Measurements from ENCODE around the gene SOX18. TPM values are rescaled to one million over a fixed set of nuclear protein-coding genes. Genes with fewer than 3 reads are reported as not detected.
A peak's percentile ranks its signal among the peaks of the same experiment; 100 is the strongest.

SOX18 gene
- total and polyA plus RNA-seq, 2 of the 8 experiments (the other 6 are each of a cell fraction or from before 2014, with no cell fraction given), result 0.09 TPM; not detected in 1

GRCh38 chr20:64041781-64042053, 7.7 kb downstream of the SOX18 start:
- Histone ChIP-seq H2BK5ac (ENCODE audit: low read depth, low read length) (no peak overlapping the region), H3K4me1 (replicated peaks in 1 of 4; ENCODE audit: control insufficient read depth in 3 of 4, insufficient read depth in 4 of 4, low read length in 3 of 4) (peaks cover 0 to 25% (median 9%) of the 10 kb centered on the region in 4 experiments; a peak in 6 of 7 replicates), H3K79me1 (ENCODE audit: low read depth, low read length) (no peaks in the 10 kb centered on the region), H3K4me3 (ENCODE audit: extremely low read depth in 1 of 4, insufficient read depth in 2 of 4, low read depth in 3 of 4, low read length in 4 of 4) (peak overlapping the region in 1 of 4 experiments; percentile 66; a peak in 2 of 8 replicates), H3K27ac (ENCODE audit: low read depth, low read length) (no peak overlapping the region), H3K23me2 (ENCODE audit: low read depth, low read length) (peaks cover 3% of the 10 kb centered on the region; the same call in 1 of the 2 replicates), H3K23ac (ENCODE audit: insufficient read length) (no peak overlapping the region), H3K4ac (replicated peaks; ENCODE audit: insufficient read length, low read depth, low read length) (no peak overlapping the region), H3K18ac (ENCODE audit: extremely low read depth, low read length) (no peak overlapping the region), H2BK12ac (ENCODE audit: low read depth, low read length) (peak overlapping the region; percentile 68; the same call in 1 of the 2 replicates), H3K79me2 (ENCODE audit: control insufficient read depth in 1 of 2, insufficient read depth in 2 of 2, low read length in 2 of 2) (no peaks in the 10 kb centered on the region), H2BK20ac (ENCODE audit: low read length) (no peak overlapping the region; the same call in 1 of the 2 replicates), H3K14ac (ENCODE audit: insufficient read length) (no peak overlapping the region), H3K4me2 (ENCODE audit: insufficient read depth in 1 of 2, low read depth in 2 of 2, low read length in 2 of 2) (peak overlapping the region; percentile 63 to 74; a peak in 3 of 4 replicates), H4K5ac (ENCODE audit: insufficient read length, low read depth, low read length) (no peak overlapping the region), H3K9me3 (ENCODE audit: insufficient read depth in 2 of 2, low read depth in 1 of 2, low read length in 1 of 2) (no peaks in the 10 kb centered on the region), H2AFZ (ENCODE audit: low read length) (no peak overlapping the region), H4K8ac (ENCODE audit: extremely low read depth, insufficient read depth, low read length) (0 out of 2 replicates have a peak overlapping the region, but pooled peaks have one; percentile 29), H3K56ac (replicated peaks; ENCODE audit: insufficient read length, low read depth, low read length) (no peak overlapping the region), H3K27me3 (replicated peaks in 1 of 4; ENCODE audit: control insufficient read depth in 3 of 4, extremely low read depth in 1 of 4, insufficient read depth in 3 of 4, low read length in 3 of 4) (peaks cover 23 to 81% (median 67%) of the 10 kb centered on the region in 4 experiments), H3K9ac (replicated peaks in 1 of 4; ENCODE audit: extremely low read depth in 1 of 4, low read depth in 3 of 4, low read length in 3 of 4) (no peak overlapping the region), H4K20me1 (replicated peaks in 1 of 2; ENCODE audit: control insufficient read depth in 1 of 2, insufficient read depth in 2 of 2, low read length in 2 of 2) (no peaks in the 10 kb centered on the region), H2BK120ac (replicated peaks; ENCODE audit: low read depth, low read length) (no peak overlapping the region), H4K91ac (replicated peaks; ENCODE audit: insufficient read length, low read length) (no peak overlapping the region), H2BK15ac (ENCODE audit: low read length) (peak overlapping the region; percentile 16; the same call in 1 of the 2 replicates), H2AK5ac (ENCODE audit: low read depth, low read length) (no peak overlapping the region), H3K36me3 (ENCODE audit: control insufficient read depth in 2 of 4, insufficient read depth in 4 of 4, low read length in 3 of 4) (no peaks in the 10 kb centered on the region; a peak in 1 of 8 replicates)
- 69% methylated on average over 5 of the region's 11 CpGs; no CpG with 5 or more reads in 1 of the 2 experiments for WGBS, 2 experiments (ENCODE audit: extremely low coverage in 1 of 2, insufficient coverage in 1 of 2, insufficient read length in 1 of 2, insufficient replicate concordance in 2 of 2, low coverage in 1 of 2, low lambda C conversion rate in 2 of 2, missing lambda C conversion rate in 1 of 2)
- POLR2A ChIA-PET (ENCODE audit: partially characterized antibody), result interaction anchor here (0.8 to 1.0 kb wide), 2 partner anchors 13 to 185 kb away, joined by 3 read pairs; no protein-coding TSS in a partner anchor
- no peak for FAIRE-seq
- CTCF ChIA-PET (ENCODE audit: partially characterized antibody), result interaction anchor here (0.8 to 7.3 kb wide), 8 partner anchors 8 to 107 kb away, joined by 3 to 73 read pairs (median 18); partner anchors contain the start of genes OPRL1, RGS19 and SOX18
- no peak for DNase-seq (ENCODE audit: low read depth in 1 of 2, low spot score in 2 of 2)
- no peak for TF ChIP-seq POLR2AphosphoS5 (IDR thresholded peaks at IDR 0.05; ENCODE audit: low read depth, low read length)
- no peak for TF ChIP-seq POU5F1 (IDR thresholded peaks at IDR 0.05; ENCODE audit: low read depth, low read length)
- TF ChIP-seq SIRT6 (IDR thresholded peaks at IDR 0.05; ENCODE audit: low read length), result no peak
- no peak for TF ChIP-seq JUN (IDR thresholded peaks at IDR 0.05; ENCODE audit: low read depth, low read length)
- TF ChIP-seq SUZ12 (IDR thresholded peaks at IDR 0.05; ENCODE audit: low read length), result no peak
- no peak for TF ChIP-seq TCF12 (IDR thresholded peaks at IDR 0.05; ENCODE audit: low read depth, low read length)

All from H1 (cell line).